ENCODE measurements around the gene CYP24A1.

DNA sequence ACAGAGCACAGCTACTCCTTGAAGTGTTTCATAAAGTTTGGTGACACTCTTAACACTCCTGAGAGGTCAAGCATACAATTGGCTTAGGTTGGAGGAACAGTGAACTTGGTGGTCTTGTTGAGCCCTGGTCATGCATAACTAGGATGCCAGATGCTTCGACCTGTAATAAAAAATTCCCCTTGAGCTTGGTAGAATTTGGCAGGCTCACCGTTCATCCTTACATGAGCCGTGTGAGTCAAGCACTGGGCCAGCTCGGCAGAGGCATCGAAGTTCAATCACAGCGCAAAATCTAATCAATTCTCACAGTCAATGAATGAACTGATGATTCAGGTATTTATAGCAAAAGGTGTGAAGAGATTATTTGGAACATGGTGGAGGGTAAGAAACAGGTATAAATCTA lies 33.7 kb downstream of the CYP24A1 start:
- TF ChIP-seq, protein P1, sequence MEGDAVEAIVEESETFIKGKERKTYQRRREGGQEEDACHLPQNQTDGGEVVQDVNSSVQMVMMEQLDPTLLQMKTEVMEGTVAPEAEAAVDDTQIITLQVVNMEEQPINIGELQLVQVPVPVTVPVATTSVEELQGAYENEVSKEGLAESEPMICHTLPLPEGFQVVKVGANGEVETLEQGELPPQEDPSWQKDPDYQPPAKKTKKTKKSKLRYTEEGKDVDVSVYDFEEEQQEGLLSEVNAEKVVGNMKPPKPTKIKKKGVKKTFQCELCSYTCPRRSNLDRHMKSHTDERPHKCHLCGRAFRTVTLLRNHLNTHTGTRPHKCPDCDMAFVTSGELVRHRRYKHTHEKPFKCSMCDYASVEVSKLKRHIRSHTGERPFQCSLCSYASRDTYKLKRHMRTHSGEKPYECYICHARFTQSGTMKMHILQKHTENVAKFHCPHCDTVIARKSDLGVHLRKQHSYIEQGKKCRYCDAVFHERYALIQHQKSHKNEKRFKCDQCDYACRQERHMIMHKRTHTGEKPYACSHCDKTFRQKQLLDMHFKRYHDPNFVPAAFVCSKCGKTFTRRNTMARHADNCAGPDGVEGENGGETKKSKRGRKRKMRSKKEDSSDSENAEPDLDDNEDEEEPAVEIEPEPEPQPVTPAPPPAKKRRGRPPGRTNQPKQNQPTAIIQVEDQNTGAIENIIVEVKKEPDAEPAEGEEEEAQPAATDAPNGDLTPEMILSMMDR (IDR thresholded peaks at IDR 0.05; ENCODE audit: borderline replicate concordance, extremely low read depth, low read length, poor library complexity, severe bottlenecking), result no peak
- no peak for TF ChIP-seq EZH2 (IDR thresholded peaks at IDR 0.05; ENCODE audit: borderline replicate concordance, low read depth, low read length, severe bottlenecking)
